ENCODE results near the gene KRTAP4-8.
"Not testable (repeated sequence)": the region's sequence is repeated elsewhere in the genome, so short reads cannot be mapped to it uniquely, and the experiment has no call there.

KRTAP4-8 gene

GRCh38 chr17:41061964-41062363 is 36.0 kb downstream of the KRTAP4-8 start:
- no peak overlapping the region for H3K4me3 Mint-ChIP-seq
- H3K27ac Mint-ChIP-seq: no peak overlapping the region
- peaks cover 3% of the 10 kb centered on the region for H3K4me1 Mint-ChIP-seq (ENCODE audit: low read depth)
- no peaks in the 10 kb centered on the region for H3K36me3 Mint-ChIP-seq
- peaks cover 26% of the 10 kb centered on the region for H3K27me3 Mint-ChIP-seq
- H3K9me3 Mint-ChIP-seq (ENCODE audit: low read depth): no peaks in the 10 kb centered on the region

- peaks cover 30% of the 10 kb centered on the region for H3K27me3 Mint-ChIP-seq
- no peak within 1 kb of the TSS for H3K27ac Mint-ChIP-seq
- H3K9me3 Mint-ChIP-seq (ENCODE audit: low read depth): no peaks in the 10 kb centered on the region
- no peaks in the 10 kb centered on the region for H3K36me3 Mint-ChIP-seq
- no peak within 1 kb of the TSS for H3K4me3 Mint-ChIP-seq
- peaks cover 3% of the 10 kb centered on the region for H3K4me1 Mint-ChIP-seq (ENCODE audit: low read depth)
Observed at GRCh38 chr17:41060052-41060604, 37.8 kb downstream of the KRTAP4-8 start, which contains the start of gene KRTAP2-3. Gene KRTAP2-3 (minus strand): TSS chr17:41060114. CDS start chr17:41060050, 64 bp downstream.

GRCh38 chr17:41059276-41060051 is 38.5 kb downstream of the KRTAP4-8 start:
- H3K4me1 Mint-ChIP-seq (ENCODE audit: low read depth); H3K9me3 Mint-ChIP-seq (ENCODE audit: low read depth); H3K27ac Mint-ChIP-seq; H3K4me3 Mint-ChIP-seq; H3K36me3 Mint-ChIP-seq: not testable (repeated sequence)
- H3K27me3 Mint-ChIP-seq: peaks cover 30% of the 10 kb centered on the region

GRCh38 chr17:41058741-41059140 is 39.2 kb downstream of the KRTAP4-8 start:
- H3K36me3 Mint-ChIP-seq: no peaks in the 10 kb centered on the region
- no peaks in the 10 kb centered on the region for H3K9me3 Mint-ChIP-seq (ENCODE audit: low read depth)
- H3K4me3 Mint-ChIP-seq: no peak overlapping the region
- peaks cover 30% of the 10 kb centered on the region for H3K27me3 Mint-ChIP-seq
- peaks cover 3% of the 10 kb centered on the region for H3K4me1 Mint-ChIP-seq (ENCODE audit: low read depth)
- H3K27ac Mint-ChIP-seq: no peak overlapping the region

GRCh38 chr17:41057547-41057946 is 40.4 kb downstream of the KRTAP4-8 start:
- H3K9me3 Mint-ChIP-seq (ENCODE audit: low read depth): no peaks in the 10 kb centered on the region
- H3K4me1 Mint-ChIP-seq (ENCODE audit: low read depth): peaks cover 3% of the 10 kb centered on the region
- no peak overlapping the region for H3K4me3 Mint-ChIP-seq
- no peak overlapping the region for H3K27ac Mint-ChIP-seq
- H3K36me3 Mint-ChIP-seq: no peaks in the 10 kb centered on the region
- peaks cover 30% of the 10 kb centered on the region for H3K27me3 Mint-ChIP-seq

- H3K27ac Mint-ChIP-seq; H3K4me1 Mint-ChIP-seq (ENCODE audit: low read depth); H3K9me3 Mint-ChIP-seq (ENCODE audit: low read depth): not testable (repeated sequence)
Observed at GRCh38 chr17:41055130-41055529, 42.8 kb downstream of the KRTAP4-8 start, which contains the start of gene KRTAP2-2. Gene KRTAP2-2 (minus strand): TSS chr17:41055230. CDS start chr17:41055211, 19 bp downstream.

GRCh38 chr17:41054556-41054955 is 43.4 kb downstream of the KRTAP4-8 start:
- not testable (repeated sequence) for H3K9me3 Mint-ChIP-seq (ENCODE audit: low read depth); H3K27ac Mint-ChIP-seq; H3K4me1 Mint-ChIP-seq (ENCODE audit: low read depth); H3K36me3 Mint-ChIP-seq; H3K4me3 Mint-ChIP-seq
- H3K27me3 Mint-ChIP-seq: peaks cover 14% of the 10 kb centered on the region

More at GRCh38 chr17:41055130-41055529, 42.8 kb downstream of the KRTAP4-8 start, which contains the start of gene KRTAP2-2:
- peaks cover 16% of the 10 kb centered on the region for H3K27me3 Mint-ChIP-seq
- H3K36me3 Mint-ChIP-seq, H3K4me3 Mint-ChIP-seq: not testable (repeated sequence)

GRCh38 chr17:41054025-41054424 is 43.9 kb downstream of the KRTAP4-8 start:
- H3K4me3 Mint-ChIP-seq: no peak overlapping the region
- no peak overlapping the region for H3K27ac Mint-ChIP-seq
- no peaks in the 10 kb centered on the region for H3K36me3 Mint-ChIP-seq
- H3K27me3 Mint-ChIP-seq: peaks cover 11% of the 10 kb centered on the region
- H3K9me3 Mint-ChIP-seq (ENCODE audit: low read depth): no peaks in the 10 kb centered on the region
- H3K4me1 Mint-ChIP-seq (ENCODE audit: low read depth): no peaks in the 10 kb centered on the region

- H3K9me3 Mint-ChIP-seq (ENCODE audit: low read depth): no peaks in the 10 kb centered on the region
- H3K4me3 Mint-ChIP-seq: no peak overlapping the region
- no peaks in the 10 kb centered on the region for H3K36me3 Mint-ChIP-seq
- H3K27me3 Mint-ChIP-seq: peaks cover 10% of the 10 kb centered on the region
- H3K4me1 Mint-ChIP-seq (ENCODE audit: low read depth): no peaks in the 10 kb centered on the region
- H3K27ac Mint-ChIP-seq: no peak overlapping the region
Observed at GRCh38 chr17:41052566-41052965, 45.4 kb downstream of the KRTAP4-8 start.

GRCh38 chr17:41049110-41049509 is 48.8 kb downstream of the KRTAP4-8 start:
- Mint-ChIP-seq H3K9me3 (ENCODE audit: low read depth) (no peaks in the 10 kb centered on the region), H3K27me3 (peaks cover 13% of the 10 kb centered on the region), H3K4me1 (ENCODE audit: low read depth) (peaks cover 2% of the 10 kb centered on the region), H3K27ac (no peak overlapping the region), H3K4me3 (no peak overlapping the region), H3K36me3 (no peaks in the 10 kb centered on the region)

- Mint-ChIP-seq H3K27ac (no peak overlapping the region), H3K4me3 (no peak overlapping the region), H3K27me3 (peaks cover 13% of the 10 kb centered on the region), H3K9me3 (ENCODE audit: low read depth) (peaks cover 4% of the 10 kb centered on the region), H3K36me3 (no peaks in the 10 kb centered on the region), H3K4me1 (ENCODE audit: low read depth) (peaks cover 2% of the 10 kb centered on the region)
Observed at GRCh38 chr17:41048441-41048840, 49.5 kb downstream of the KRTAP4-8 start.

Data from activated naive CD8-positive, alpha-beta T cell (primary cell).